Measurements from ENCODE around the gene NOCT. TPM values are rescaled to one million over a fixed set of nuclear protein-coding genes. Genes with fewer than 3 reads are reported as not detected.

The NOCT gene
- total and polyA plus RNA-seq, 2 of the 8 experiments (the other 6 are each of a cell fraction or from before 2014, with no cell fraction given), result 10.4 to 45.5 TPM

DNA sequence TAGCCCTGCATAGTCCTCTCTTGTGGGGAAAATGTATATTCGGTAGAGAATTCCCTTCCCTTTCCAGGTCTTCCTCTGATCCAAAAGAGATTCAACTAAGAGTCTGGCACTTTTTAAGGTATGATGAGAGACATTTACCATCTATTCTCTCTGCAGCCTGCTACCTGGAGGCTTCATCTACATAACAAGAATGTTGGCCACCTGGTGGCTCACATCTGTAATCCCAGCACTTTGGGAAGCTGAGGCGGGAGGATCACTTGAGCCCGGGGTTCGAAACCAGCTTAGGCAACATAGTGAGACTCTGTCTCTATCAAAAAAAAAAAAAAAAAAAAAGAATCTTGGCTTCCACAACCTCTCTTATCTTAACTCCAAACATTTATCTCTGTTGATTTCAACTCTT is 40.4 kb upstream of the NOCT start:
- Histone ChIP-seq H3K4ac (replicated peaks; ENCODE audit: insufficient read length, low read depth, low read length) (no peak overlapping the region), H4K5ac (ENCODE audit: insufficient read length, low read depth, low read length) (peak overlapping the region; percentile 19), H3K4me2 (ENCODE audit: insufficient read depth in 1 of 2, low read depth in 2 of 2, low read length in 2 of 2) (peak overlapping the region in 1 of 2 experiments; percentile 22; a peak in 1 of 4 replicates), H3K79me2 (ENCODE audit: control insufficient read depth in 1 of 2, insufficient read depth in 2 of 2, low read length in 2 of 2) (no peaks in the 10 kb centered on the region), H3K23me2 (ENCODE audit: low read depth, low read length) (no peaks in the 10 kb centered on the region), H2BK5ac (ENCODE audit: low read depth, low read length) (peak overlapping the region; percentile 78; the same call in 1 of the 2 replicates), H2BK20ac (ENCODE audit: low read length) (no peak overlapping the region), H2BK12ac (ENCODE audit: low read depth, low read length) (no peak overlapping the region), H3K36me3 (ENCODE audit: control insufficient read depth in 2 of 4, insufficient read depth in 4 of 4, low read length in 3 of 4) (no peaks in the 10 kb centered on the region), H2BK120ac (replicated peaks; ENCODE audit: low read depth, low read length) (peak overlapping the region; percentile 52), H3K4me1 (replicated peaks in 1 of 4; ENCODE audit: control insufficient read depth in 3 of 4, insufficient read depth in 4 of 4, low read length in 3 of 4) (peaks cover 15 to 22% (median 19%) of the 10 kb centered on the region in 4 experiments), H3K18ac (ENCODE audit: extremely low read depth, low read length) (peak overlapping the region; percentile 55; the same call in 1 of the 2 replicates), H3K27me3 (replicated peaks in 1 of 4; ENCODE audit: control insufficient read depth in 3 of 4, extremely low read depth in 1 of 4, insufficient read depth in 3 of 4, low read length in 3 of 4) (no peaks in the 10 kb centered on the region), H3K9ac (replicated peaks in 1 of 4; ENCODE audit: extremely low read depth in 1 of 4, low read depth in 3 of 4, low read length in 3 of 4) (no peak overlapping the region), H4K91ac (replicated peaks; ENCODE audit: insufficient read length, low read length) (no peak overlapping the region), H2BK15ac (ENCODE audit: low read length) (no peak overlapping the region), H3K14ac (ENCODE audit: insufficient read length) (no peak overlapping the region), H3K23ac (ENCODE audit: insufficient read length) (no peak overlapping the region), H4K20me1 (replicated peaks in 1 of 2; ENCODE audit: control insufficient read depth in 1 of 2, insufficient read depth in 2 of 2, low read length in 2 of 2) (no peaks in the 10 kb centered on the region), H4K8ac (ENCODE audit: extremely low read depth, insufficient read depth, low read length) (no peak overlapping the region), H3K56ac (replicated peaks; ENCODE audit: insufficient read length, low read depth, low read length) (no peak overlapping the region), H3K9me3 (ENCODE audit: insufficient read depth in 2 of 2, low read depth in 1 of 2, low read length in 1 of 2) (no peaks in the 10 kb centered on the region), H3K4me3 (ENCODE audit: extremely low read depth in 1 of 4, insufficient read depth in 2 of 4, low read depth in 3 of 4, low read length in 4 of 4) (peak overlapping the region in 1 of 4 experiments; percentile 41; a peak in 1 of 8 replicates), H3K27ac (ENCODE audit: low read depth, low read length) (peak overlapping the region; percentile 64; the same call in 1 of the 2 replicates), H2AK5ac (ENCODE audit: low read depth, low read length) (no peak overlapping the region), H2AFZ (ENCODE audit: low read length) (no peak overlapping the region), H3K79me1 (ENCODE audit: low read depth, low read length) (no peaks in the 10 kb centered on the region)
- DNase-seq (ENCODE audit: low read depth in 1 of 2, low spot score in 2 of 2) (peak in 1 of 2 experiments; percentile 53), FAIRE-seq (peak; percentile 28)
- WGBS, 2 experiments (ENCODE audit: extremely low coverage in 1 of 2, insufficient coverage in 1 of 2, insufficient read length in 1 of 2, insufficient replicate concordance in 2 of 2, low coverage in 1 of 2, low lambda C conversion rate in 2 of 2, missing lambda C conversion rate in 1 of 2), result 19% methylated on average over 3 of the region's 4 CpGs; no CpG with 5 or more reads in 1 of the 2 experiments
- CTCF ChIA-PET (ENCODE audit: partially characterized antibody), result interaction anchor here (0.6 to 1.0 kb wide), 3 partner anchors 11 to 397 kb away, joined by 3 to 4 read pairs (median 3); no protein-coding TSS in a partner anchor
- POLR2A ChIA-PET (ENCODE audit: partially characterized antibody), result interaction anchor here (0.7 to 1.3 kb wide), 3 partner anchors 40 to 52 kb away, joined by 3 read pairs; partner anchors contain the start of gene NOCT
- TF ChIP-seq KDM4A (IDR thresholded peaks at IDR 0.05; ENCODE audit: low read depth, low read length, severe bottlenecking), result no peak
- TF ChIP-seq, protein P1, sequence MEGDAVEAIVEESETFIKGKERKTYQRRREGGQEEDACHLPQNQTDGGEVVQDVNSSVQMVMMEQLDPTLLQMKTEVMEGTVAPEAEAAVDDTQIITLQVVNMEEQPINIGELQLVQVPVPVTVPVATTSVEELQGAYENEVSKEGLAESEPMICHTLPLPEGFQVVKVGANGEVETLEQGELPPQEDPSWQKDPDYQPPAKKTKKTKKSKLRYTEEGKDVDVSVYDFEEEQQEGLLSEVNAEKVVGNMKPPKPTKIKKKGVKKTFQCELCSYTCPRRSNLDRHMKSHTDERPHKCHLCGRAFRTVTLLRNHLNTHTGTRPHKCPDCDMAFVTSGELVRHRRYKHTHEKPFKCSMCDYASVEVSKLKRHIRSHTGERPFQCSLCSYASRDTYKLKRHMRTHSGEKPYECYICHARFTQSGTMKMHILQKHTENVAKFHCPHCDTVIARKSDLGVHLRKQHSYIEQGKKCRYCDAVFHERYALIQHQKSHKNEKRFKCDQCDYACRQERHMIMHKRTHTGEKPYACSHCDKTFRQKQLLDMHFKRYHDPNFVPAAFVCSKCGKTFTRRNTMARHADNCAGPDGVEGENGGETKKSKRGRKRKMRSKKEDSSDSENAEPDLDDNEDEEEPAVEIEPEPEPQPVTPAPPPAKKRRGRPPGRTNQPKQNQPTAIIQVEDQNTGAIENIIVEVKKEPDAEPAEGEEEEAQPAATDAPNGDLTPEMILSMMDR (IDR thresholded peaks at IDR 0.05; ENCODE audit: control extremely low read depth in 1 of 3, insufficient read depth in 1 of 3, low read depth in 1 of 3, low read length in 3 of 3), result peak; percentile 7 to 35 (median 8); a peak in 2 of 4 replicates
- no peak for TF ChIP-seq NANOG (IDR thresholded peaks at IDR 0.05; ENCODE audit: insufficient read depth, low read depth, low read length, poor library complexity, severe bottlenecking)
- TF ChIP-seq PHF8 (conservative IDR thresholded peaks at IDR 0.05; ENCODE audit: low read depth, low read length), result no peak
- no peak for TF ChIP-seq RXRA (IDR thresholded peaks at IDR 0.05; ENCODE audit: insufficient read depth, low read depth, low read length)
- TF ChIP-seq SP1 (IDR thresholded peaks at IDR 0.05; ENCODE audit: low read depth, low read length), result 0 out of 2 replicates have a peak, but pooled peaks have one; percentile 11
- TF ChIP-seq CBX8 (IDR thresholded peaks at IDR 0.05; ENCODE audit: borderline replicate concordance, low read depth, low read length), result no peak
- TF ChIP-seq TEAD4 (IDR thresholded peaks at IDR 0.05; ENCODE audit: low read depth, low read length), result peak; percentile 69; the same call in 1 of the 2 replicates
- peak in 1 of 2 experiments; percentile 5; a peak in 1 of 3 replicates for TF ChIP-seq EP300 (IDR thresholded peaks at IDR 0.05; ENCODE audit: borderline replicate concordance in 1 of 2, low read depth in 2 of 2, low read length in 2 of 2)
- TF ChIP-seq HDAC6 (IDR thresholded peaks at IDR 0.05; ENCODE audit: low read depth, low read length), result no peak

Data from H1 (cell line).